ENCODE data around the gene DSCAML1.

DSCAML1 gene, protein sequence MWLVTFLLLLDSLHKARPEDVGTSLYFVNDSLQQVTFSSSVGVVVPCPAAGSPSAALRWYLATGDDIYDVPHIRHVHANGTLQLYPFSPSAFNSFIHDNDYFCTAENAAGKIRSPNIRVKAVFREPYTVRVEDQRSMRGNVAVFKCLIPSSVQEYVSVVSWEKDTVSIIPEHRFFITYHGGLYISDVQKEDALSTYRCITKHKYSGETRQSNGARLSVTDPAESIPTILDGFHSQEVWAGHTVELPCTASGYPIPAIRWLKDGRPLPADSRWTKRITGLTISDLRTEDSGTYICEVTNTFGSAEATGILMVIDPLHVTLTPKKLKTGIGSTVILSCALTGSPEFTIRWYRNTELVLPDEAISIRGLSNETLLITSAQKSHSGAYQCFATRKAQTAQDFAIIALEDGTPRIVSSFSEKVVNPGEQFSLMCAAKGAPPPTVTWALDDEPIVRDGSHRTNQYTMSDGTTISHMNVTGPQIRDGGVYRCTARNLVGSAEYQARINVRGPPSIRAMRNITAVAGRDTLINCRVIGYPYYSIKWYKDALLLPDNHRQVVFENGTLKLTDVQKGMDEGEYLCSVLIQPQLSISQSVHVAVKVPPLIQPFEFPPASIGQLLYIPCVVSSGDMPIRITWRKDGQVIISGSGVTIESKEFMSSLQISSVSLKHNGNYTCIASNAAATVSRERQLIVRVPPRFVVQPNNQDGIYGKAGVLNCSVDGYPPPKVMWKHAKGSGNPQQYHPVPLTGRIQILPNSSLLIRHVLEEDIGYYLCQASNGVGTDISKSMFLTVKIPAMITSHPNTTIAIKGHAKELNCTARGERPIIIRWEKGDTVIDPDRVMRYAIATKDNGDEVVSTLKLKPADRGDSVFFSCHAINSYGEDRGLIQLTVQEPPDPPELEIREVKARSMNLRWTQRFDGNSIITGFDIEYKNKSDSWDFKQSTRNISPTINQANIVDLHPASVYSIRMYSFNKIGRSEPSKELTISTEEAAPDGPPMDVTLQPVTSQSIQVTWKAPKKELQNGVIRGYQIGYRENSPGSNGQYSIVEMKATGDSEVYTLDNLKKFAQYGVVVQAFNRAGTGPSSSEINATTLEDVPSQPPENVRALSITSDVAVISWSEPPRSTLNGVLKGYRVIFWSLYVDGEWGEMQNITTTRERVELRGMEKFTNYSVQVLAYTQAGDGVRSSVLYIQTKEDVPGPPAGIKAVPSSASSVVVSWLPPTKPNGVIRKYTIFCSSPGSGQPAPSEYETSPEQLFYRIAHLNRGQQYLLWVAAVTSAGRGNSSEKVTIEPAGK (N-terminal part only)

DNA sequence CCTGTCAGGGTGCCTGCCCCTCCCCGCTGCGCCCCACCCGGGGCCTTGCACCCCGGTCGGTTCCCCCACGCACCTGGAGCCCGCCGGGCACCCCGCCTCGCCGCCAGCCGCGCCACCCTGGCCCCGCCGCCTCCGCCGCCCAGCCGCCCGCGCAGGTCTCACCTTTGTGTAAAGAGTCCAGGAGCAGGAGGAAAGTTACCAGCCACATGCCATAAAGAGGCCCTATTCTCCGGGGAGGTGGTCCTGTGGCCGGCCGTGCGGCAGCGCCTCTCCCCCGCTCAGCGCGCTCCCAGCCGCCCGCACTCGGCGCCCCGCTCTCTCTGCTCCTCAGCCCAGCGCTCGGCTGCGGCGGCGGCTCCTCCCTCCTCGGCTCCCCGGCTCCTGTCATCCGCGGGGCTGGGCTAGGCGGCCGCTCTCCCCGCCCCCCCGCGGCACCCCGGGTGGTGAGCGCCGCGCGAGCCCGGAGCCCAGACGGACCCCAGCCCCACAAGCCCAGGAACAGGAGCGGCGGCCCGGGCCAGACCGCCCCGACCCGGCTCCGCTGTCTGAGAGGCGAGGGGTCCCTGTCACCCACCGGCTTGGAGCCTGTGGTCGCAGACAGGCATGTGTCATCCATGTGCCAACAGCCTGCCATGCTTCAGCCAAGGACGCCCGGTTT is at the start of gene DSCAML1:
TSS of gene DSCAML1 (minus strand) at position 345 of the 658 bp plus-strand sequence. CDS start at position 208, 137 bp downstream.
- peak; percentile 58 for DNase-seq

DNA sequence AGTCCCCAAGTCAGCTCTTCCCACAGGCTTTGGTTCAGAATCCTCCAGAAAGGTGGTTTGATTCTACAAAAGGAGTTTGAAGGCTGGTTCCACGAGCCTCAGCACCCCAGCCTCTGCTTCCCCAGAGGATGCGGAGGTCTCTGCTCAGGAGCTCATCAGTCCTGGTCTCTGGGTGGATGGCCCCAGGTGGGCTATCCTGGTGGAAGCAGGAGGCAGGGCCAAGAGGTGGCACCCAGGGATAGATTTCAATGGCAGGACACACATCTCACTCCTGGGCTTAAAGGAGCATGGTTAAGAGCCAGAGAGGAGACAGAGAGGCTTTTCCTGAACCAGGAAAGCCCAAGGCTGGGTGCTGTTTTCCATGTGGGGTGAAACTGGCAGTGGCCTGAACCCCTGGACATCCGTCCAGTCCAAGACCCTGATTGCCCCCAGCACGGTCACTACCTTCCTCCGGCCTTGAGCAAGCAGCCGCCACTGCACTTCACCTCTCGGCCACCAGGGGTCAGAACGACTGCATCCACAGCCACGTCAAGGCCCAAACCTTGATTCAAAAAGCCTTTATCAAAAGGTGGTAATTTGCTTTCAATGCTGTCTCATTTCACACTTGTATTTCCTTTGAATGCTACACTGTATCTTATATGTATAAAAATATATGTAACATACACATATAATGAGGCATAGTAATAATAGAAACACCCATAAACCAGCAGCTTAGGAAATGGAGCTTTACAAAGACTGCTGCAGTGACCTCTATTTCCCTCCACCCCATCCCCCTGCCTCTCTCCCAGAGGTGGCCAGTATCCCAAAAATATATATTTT is 46.9 kb upstream of the DSCAML1 start:
- DNase-seq = peak; percentile 85

DNA sequence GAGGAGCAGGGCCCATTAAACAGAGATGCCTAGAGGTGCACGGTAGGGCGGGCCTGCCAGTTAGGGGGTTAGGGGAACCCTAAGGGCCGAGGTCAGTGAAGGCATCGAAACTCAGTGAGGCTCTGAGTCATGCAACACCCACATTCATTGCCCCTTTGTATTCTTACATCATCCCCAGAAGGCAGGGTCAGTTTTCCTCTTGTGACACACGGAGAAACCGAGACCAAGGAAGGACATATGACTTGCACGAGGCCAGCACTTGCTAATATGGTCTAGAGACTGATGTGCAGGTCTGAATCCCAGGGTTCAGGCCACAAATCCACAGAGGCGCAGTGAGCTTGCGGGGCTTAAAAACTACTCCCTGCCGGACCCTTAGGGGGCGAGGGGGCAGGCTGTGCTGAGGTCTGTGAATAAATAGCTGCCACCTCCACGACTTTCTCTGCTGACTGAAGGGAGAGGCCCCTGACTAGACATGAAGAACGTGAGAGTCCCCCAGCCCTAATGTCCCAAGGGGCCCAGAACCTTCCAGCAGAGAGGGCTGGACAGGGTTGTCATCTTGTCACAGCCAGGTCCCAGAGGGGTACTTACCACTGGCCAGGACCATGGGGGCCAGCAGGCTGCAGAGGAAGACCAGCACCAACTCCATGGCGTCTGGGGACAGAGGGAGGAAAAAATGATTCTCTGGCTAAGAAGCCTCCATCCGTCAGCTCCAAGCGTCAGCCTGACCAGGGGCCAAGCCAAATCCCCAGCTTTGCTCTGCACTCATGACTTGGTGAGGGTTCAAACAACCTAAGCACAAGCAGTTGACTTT is 45.3 kb upstream of the DSCAML1 start:
- no peak for DNase-seq

DNA sequence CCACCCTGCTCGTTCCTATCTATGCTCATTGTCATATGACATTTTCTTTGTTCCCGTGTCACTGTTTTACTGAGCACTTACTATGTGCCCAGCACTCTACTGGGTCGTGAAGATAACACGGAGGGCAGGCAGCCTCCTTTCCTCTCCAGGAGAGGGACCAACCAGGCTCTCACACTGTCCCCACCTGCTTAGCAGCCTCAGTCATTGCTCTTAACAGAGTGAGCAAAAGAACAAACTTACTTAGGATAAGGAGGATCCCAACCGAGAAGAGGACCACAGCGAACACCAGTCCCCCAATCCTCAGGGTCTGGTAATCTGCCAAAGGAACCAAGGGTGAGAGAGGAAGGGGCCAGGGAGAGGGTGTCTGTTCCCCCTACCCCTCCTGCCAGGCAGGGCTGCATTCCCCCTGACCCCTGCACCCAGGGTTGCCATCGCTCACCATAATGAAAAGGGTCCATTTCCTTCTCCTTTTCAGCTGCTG is 44.6 kb upstream of the DSCAML1 start:
- no peak for DNase-seq

DNA sequence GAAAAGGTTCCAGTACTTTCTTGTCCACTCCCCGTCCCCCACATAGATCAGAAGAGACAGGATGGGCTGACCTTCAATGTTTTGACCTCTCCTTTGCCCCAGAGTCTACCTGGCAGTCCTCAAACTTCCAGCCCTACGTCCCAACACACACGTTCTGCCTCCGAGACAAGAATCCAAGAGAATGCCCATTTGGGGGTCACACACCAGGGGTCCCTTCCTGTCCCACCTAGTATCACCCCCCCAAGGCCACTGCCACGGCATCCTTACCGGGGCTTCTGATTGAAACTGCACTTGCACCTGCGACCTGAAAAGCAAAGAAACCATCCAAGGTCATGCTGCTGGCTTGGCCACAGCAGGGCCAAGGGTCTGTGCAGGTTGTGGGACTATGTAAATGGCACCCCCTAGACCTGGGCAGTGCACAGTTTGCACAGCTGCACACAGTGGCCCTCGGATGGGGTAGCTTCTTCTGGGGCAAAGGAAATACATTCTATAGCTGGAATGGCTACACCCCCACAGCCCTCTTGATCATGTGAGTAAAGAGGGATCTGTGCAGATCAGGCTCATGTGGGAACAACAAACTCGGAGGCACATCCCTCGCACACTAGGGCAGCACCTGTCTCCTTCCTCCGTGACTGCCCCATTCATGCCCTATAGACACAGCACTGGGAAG is 44.0 kb upstream of the DSCAML1 start:
- DNase-seq = no peak

DNA sequence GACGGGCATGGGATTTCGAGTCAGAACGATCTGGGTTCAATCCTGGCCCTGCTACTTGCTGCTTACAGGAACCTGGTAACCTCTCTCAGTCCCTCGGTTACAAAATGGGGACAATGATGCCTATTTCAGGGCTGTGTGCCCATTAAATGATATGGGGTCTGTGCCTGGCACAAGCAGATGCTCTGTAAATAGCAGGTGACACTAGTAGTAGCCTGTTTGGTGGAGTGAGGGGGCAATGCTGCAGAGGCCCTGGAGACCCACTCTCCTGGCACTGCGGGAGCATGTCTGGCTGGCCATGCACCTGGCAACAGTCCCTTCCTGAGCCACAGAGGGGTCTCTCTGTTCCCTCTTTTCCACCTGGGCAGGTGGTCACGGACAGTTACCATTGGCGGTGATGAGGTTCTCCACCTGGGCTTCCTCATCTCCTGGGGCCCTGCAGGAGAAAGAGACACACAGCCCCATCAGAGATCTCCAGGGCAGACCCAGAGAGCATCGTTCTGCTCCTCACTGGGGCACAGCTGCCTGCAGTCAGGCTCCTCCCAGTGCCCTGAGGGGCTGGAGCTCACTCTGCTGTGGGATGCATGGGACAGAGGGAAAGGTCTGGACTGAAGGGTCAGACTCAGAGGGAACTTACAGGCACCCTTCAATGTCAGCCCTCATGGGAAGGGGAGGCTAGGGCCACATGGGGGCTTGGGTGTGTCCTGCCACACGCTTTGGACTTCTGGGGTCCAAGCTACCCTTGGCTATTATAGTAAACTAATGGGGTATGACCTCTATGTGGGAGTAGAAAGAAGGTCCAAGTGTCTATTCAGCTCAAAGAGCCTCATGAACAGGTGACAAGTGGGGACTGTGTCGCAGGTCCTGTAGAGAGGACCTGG is 43.2 kb upstream of the DSCAML1 start:
- DNase-seq = no peak

DNA sequence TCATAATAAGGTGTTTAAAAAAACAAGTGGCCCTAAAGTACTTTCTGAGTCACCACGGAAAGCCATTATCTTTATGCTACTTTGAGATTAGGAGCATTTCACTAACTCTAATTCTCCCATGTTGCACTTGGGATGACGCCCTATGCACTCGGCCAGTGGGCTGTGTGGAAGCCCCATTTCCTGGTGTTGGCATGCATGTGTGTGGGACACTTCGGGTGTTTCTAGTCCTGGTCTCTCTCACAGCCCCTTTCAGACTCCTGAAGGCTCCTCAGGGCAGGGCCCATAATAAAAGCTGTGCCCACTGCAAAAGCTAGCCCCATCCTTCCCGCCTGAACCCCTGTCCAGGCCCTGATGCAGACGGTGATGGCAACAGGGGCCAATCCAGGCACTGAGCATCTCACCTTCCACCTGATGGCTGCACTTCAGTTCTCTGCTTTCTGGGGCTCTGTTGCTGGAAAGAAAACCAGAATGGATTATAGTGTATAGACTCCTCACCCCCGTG is 42.4 kb upstream of the DSCAML1 start:
- DNase-seq = no peak

DNA sequence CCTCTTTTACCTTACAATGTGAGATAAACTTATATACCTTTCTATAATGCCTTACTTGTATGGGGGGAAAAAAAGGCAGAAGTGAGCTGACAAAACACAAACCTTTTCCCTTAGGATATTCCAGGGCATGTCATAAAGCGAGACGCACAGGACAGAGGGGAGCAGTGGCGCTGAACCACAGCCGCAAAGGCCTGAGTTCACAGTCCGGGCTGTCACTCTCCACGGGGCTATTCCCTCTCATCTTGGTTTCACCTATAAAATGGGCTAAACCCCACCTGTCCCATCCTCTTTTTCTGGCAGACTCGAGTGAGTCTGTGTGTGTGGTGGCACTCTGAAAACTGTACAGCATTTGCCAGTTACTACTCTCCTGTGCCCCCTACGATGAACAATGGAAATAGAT is 41.9 kb upstream of the DSCAML1 start:
- no peak for DNase-seq

DNA sequence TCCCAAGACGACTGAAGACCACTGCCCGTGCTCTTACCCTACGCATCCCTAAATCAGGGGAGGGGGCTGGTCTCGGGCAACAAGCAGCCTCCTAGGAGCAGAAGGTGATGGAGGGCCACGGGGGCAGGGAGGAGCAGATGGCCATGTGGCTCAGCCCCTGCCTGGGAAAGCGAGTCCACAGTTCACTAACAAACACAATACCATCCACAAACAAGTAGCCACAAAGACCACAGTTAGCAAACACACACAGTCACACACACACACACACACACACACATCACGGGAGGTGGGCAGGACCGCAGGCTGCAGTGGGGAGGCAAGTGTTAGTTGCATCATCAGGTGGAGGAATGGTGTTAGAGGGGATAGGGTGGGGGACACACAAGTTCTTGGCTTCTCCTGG is 40.8 kb upstream of the DSCAML1 start:
- DNase-seq = no peak

DNA sequence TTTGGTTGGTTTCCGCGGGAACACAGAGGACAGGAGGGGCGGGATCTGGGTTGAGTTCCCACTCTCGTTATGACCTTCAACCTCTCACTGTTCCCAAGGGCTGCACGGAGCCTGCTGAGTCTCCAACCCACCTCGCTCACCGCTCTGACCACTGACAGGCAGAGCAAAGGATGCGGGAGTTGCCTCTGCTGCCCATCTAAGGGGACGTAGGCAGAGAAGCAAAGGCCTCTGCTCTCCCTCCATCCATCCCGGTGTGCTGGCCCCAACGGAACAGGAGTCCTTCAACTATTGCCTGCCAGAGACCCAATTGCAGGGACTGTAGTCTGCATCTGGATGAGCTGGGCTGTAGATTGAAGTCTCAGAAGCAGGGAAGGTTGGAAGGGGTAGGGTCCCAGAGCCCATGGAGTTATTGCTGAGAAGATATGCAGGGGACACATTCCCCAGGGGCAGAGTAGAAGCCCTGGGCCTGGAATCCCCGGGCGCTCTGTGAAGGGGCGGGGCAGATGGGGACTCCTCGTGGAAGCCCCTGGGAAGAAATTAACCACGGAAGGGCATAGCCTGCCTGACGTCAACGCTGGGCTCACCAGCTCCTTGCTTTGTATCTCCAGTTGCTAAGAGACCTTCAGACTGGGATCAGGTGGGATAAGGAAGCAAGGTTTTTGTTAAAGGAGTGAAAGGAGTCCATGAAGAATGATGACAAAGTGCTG is 40.2 kb upstream of the DSCAML1 start:
- DNase-seq = no peak

DNA sequence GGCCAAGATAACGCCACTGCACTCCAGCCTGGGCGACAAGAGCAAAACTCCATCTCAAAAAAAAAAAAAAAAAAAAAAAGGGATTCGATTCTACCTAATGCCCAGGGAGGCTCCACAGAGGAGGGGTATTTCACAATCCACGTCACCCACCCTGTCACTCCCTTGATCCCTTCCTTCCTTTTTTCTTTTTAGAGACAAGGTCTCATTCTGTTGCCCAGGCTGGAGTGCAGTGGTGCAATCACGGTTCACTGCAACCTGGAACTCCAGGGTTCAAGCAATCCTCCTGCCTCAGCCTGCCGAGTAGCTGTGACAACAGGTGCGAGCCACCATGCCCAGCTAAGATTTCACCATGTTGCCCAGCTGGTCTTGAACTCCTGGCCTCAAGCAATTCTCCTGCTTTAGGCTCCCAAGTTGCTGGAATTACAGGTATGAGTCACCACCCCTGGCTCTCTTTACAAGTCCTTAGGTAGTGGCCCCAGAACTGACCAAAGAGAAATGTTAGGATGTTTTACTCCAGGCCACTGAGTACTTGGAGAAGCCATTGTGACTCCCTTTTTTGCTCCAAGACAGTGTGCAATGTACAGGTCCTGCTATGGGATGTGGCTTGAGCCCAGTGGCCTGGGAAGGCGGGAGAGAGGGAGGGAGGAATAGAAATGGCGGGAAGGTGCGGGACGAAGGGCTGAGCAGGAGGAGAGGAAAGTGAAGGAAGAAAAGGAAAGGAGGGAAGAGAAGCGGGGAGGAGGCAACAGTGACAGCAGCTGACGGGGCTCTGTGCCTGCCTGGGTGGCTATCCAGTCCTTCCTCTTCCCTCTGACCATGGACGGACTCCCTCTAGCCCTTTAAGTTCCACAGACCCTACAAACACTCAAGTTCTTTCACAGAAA is 39.3 kb upstream of the DSCAML1 start:
- no peak for DNase-seq

DNA sequence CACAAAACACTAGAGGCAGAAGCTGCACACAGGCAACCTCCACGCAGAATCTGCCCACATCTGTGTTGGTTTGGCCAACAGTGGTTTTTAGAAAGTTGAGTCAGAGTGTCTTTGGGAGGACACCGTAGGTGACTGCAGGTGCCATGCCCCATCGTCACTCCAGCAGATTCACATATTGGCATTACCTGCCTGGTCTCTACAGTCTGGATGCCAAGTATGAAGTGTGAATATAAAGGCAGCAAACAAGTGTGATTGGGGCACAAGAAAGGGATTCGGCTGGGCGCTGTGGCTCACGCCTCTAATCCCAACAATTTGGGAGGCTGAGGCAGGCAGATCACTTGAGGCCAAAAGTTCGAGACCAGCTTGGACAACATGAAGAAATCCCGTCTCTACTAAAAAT is 38.6 kb upstream of the DSCAML1 start:
- no peak for DNase-seq

DNA sequence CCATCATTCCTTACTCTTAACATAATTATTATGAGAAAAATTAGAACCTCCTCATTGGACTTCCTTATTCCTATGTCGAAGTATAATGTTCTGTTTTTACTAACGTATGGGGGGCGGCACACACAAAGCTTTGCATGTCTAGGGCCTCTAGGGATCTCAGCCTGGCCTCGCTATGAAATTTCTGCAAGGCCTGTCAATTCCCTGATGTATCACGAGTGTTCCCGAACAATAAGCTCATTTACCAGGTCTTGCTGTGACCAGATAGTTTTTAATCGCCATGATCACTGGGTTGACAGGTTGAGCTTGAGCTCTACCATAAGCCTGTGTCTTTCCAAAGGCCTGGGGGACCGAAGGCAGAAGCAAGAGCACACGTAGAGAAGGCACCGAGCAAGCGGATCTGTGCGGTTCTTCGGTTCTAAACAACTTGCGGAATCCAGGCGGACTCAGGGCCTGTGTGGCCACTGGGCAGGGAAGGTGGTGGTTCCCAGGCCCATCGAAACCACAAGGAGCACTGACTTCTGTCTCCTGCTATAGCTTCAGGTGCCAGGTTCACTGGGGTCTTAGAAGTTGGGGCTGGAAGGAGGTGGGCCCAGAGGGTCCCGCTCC is 37.9 kb upstream of the DSCAML1 start:
- DNase-seq = no peak

DNA sequence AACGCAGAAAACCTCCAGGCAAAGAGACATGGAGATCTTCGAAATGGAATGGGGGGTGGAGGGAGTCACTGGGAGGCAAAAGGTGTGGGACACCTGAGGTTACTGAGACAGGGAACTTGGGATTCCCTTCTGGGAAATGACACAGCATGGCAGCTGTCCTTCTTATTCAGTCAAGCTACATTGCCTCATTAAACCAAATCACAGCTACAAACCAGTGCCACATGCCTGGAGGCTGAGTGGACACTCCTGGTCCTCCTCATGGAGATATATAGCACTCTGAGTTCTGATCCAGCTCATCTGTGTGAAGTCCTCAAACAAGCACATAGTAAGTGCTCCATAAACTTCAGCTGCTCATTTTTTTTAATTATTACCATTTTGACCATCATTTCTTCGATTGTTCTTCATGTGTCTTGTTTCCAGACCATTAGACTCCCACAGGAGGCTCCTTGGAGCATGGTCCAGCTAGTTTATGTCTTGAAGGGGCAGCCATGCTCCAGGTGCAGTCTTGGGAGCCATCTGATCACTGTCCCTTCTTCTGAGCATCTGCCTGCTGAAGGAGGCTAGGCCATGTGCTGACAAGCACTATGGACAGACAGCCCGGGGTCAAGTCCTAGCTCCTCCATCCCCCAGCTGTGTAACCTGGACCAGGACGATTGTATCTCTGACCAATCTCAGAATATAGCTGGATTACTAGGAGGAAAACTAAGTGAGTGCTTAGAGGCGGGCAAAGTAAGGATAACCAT is 37.2 kb upstream of the DSCAML1 start:
- no peak for DNase-seq

DNA sequence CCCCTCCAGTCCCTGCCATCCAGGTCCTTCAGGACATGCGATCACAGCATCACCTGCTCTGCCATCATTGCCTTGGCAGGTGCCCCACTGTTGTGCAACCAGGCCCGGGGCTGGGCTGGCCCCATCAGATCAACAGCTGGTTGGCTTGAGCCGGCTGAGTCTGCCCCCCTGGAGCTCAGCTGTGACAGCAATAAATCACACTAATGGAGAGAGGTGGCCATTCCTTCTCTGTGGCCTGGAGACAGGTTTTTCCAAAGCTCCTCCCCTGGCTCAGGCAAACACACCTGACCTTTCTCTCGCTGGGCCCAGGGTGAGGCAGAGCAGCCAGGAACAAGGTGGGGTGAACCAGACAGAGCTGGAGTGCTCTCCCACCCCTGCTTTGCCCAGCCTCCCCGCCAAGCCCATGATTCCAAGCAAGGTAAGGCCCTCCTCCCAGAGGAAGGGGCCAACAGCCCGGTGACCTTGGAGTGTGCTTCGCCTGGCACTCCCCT is 36.4 kb upstream of the DSCAML1 start:
- DNase-seq = no peak

DNA sequence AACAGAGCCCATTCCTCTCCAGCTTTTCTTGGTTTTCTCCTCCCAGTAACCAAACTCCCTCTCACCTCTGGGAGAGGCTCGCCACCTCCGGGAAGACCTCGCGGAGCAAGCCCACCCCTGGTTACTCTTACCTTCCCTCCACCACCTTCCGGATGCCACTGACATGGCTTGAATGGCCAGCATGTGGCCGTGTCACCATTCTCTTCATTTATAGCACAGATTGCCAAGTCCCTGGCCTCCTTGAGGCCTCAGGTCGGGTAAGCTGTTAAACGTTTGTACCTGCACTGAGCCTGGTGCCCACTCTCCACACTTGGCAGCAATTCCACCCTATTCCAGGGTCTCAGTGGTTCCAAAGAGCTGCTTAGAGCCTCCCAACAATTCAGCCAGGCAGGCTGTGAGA is 35.5 kb upstream of the DSCAML1 start:
- no peak for DNase-seq
